ENCODE data around the gene BAX. TPM values are rescaled to one million over a fixed set of nuclear protein-coding genes. Genes with fewer than 3 reads are reported as not detected.

BAX gene
- polyA plus RNA-seq, 4 donors: 72.5 to 91.2 (median 79.4) TPM

DNA sequence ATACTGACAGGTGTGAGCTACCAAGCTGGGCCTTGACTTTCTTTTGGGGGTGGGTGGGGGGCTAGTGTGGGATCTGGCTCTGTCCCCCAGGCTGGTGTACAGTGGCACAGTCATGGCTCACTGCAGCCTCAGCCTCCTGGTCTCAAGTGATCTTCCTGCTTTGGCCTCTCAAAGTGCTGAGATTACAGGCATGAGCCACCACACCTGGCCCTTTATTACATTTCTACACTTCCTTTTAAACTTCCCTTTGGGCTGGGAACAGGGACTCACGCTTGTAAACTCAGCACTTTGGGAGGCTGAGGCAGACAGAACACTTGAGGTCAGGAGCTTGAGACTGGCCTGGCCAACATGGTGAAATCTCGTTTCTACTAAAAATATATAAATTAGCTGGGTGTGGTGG, 22.4 kb downstream of the BAX start:
- DNase-seq (ENCODE audit: low read depth in 4 of 4, low spot score in 3 of 4): no peak

DNA sequence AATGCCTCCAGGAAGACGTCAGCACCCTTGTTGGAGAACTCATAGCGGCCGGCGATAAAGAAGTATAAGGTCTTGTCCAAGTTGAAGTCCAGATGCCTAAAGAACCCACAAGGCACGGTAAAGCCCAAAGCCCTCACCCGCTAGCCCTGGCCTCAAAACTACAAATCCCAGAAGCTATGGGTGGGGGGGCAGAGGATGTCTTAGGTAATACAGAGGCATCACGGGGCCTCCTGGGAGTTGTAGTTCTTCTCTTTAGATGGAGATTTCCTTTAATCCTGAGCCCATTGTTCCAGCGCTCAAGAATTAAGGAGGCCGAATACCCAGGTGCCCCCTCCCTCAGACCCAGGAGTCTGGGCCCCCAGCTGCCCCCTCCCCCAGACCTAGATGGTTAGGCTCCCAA, 27.6 kb downstream of the BAX start:
- no peak for DNase-seq (ENCODE audit: low read depth in 4 of 4, low spot score in 3 of 4)

DNA sequence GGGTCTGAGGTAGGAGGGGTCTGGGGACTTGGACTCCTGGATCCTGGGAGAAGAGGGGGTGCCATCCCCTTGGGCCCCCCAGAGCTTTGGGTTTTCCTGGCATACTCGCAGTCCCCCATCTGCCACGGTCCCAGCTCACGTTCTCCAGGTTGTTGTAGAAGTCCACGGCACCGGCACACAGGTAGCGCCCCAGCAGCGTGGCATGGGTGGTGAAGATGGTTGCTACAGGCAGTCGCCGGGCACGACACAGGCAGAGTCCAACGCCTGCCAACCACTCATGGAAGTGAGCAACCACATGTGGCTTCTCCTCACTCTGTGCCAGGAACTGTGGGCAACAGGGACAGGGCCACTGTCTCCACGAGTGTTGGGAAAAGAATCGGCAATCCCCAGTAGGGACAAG, 31.0 kb downstream of the BAX start:
- DNase-seq (ENCODE audit: low read depth in 4 of 4, low spot score in 3 of 4): no peak

DNA sequence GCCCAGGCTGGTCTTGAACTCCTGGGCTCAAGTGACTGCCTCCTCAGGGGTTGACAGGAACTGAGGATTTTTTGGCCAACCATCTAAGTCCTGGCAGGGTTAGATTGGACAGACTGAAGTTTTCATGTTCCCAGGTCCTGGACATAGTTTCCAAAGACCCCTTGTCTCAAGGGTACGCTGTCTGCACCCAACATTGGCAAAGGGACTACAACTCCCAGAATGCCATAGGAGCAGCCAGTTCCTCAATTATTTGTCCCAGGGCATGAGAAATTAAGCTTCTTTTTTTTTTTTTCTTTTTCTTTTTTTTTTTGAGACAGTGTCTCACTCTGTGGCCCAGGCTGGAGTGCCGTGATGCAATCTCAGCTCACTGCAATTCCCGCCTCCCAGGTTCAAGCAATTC, 31.5 kb downstream of the BAX start:
- no peak for DNase-seq (ENCODE audit: low read depth in 4 of 4, low spot score in 3 of 4)

DNA sequence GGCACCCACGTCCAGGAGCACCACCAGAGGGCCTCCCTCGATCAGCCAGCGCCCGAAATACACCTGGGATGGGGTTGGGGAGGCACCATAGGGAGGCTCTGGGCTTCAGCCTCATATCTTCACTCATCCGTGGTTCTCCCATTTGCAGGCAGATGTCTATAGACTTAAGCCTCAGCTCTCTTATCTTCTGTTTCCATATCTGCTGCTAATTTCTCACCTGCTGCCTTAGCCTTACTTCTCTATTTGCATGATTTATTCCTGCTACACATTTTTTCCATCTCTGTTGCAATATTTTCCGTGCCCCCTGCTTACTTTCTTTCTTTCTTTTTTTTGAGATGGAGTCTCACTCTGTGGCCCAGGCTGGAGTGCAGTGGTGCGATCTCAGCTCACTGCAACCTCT, 32.6 kb downstream of the BAX start:
- no peak for DNase-seq (ENCODE audit: low read depth in 4 of 4, low spot score in 3 of 4)

DNA sequence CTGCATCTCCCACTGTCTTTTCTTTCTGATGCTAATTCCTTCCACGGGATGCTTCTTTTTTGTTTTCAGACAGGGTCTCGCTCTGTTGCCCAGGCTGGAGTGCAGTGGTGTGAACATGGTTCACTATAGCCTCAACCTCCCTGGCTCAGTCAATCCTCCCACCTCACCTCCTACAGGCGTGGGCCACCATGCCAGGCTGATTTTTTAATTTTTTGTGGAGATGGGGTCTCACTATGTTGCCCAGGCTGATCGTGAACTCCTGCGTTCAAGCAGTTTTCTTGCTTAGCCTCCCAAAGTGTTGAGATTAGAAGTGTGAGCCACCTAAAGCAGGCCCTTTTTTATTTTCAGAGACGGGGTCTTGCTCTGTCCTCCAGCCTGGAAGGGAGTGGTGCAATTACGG, 33.6 kb downstream of the BAX start:
- no peak for DNase-seq (ENCODE audit: low read depth in 4 of 4, low spot score in 3 of 4)

DNA sequence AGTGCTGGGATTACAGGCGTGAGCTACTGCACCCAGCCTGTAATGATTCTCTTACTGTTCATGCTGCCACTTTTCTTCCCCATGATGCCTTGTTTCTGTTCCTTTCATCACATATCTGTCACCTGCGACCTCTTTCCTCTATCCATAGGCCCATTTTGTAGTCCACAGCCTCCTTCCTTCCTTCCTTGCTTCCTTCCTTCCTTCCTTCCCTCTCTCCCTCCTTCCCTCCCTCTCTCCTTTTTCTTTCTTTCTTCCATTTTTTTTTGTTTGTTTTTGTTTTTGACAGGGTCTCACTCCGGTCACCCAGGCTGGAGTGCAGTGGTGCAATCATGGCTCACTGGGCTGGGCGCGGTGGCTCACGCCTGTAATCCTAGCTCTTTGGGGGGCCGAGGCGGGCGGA, 34.2 kb downstream of the BAX start:
- no peak for DNase-seq (ENCODE audit: low read depth in 4 of 4, low spot score in 3 of 4)

DNA sequence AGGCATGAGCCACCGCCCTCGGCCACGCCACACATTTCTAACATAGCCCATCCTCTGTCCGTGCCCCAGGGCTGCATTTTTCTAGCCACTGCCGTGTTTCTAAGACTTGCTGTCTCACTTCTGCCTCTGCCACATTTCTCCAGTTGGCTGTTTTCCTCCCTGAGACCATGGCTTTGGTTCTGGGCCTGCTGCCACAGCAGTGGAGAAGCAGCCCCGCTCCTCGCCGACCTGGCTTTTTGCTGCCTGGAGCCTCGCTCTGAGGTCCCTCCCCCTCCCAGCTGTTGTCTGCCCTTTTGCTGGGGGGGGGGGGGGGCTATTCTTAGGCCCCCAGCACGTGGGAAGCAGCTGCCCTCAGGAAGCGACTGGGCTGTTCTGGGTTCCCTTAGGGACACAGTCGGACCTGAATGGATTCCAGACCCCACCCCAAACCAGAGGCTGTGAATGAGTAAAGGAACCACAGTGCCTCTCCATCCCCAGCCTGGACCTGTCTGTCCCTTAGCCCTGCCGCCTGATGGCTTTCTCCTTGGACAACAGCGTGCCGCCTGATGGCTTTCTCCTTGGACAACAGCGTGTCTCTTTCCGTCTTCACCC, 35.1 kb downstream of the BAX start:
- no peak for DNase-seq (ENCODE audit: low read depth in 4 of 4, low spot score in 3 of 4)

DNA sequence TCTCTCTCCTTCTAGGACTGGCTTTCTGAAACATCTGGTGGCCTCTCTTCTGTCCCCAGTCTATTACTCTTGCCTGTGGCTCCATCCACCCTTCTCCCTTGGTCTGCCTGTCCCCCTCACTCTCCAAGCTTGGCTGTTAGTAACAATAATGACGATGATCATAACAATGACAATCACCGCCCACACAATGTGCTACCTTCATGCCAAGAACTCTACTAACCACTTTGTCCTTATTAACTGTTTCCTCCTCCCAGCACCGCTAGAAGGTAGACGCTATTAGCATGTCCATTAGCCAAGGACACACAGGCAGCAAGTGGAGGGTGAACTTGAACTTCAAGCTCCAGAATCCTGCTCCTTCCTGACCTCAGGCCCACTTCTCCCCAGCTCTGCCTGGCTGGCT, 35.7 kb downstream of the BAX start:
- DNase-seq (ENCODE audit: low read depth in 4 of 4, low spot score in 3 of 4): no peak

DNA sequence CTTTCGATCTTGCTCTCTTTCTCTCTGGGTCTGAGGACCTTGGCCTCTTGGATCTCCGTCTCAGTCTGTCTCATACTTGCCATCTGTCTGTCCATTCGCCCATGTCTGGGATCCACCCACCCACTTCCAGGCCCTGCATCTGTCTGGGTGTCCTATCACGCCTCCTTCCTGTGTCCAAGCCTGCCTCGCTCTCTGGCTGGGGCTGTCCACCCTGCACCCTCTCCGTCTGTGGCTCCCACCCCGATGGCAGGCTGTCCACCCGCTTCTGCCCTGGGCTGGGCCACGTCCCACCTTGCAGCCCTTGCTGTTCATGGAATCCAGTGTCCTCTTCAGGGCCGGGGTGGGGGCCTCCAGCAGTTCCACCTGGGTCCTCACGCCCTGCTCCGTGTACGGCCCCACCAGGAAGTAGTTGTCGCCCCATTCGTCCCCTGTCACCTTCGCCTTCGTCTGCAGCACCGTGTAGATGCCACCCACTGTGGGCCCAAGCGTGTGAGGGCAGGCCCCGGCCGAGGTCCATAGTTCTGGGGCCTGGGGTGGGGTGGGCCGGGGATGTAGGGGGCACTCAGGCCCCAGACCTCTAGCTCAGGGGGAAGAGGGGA, 36.4 kb downstream of the BAX start:
- no peak for DNase-seq (ENCODE audit: low read depth in 4 of 4, low spot score in 3 of 4)

DNA sequence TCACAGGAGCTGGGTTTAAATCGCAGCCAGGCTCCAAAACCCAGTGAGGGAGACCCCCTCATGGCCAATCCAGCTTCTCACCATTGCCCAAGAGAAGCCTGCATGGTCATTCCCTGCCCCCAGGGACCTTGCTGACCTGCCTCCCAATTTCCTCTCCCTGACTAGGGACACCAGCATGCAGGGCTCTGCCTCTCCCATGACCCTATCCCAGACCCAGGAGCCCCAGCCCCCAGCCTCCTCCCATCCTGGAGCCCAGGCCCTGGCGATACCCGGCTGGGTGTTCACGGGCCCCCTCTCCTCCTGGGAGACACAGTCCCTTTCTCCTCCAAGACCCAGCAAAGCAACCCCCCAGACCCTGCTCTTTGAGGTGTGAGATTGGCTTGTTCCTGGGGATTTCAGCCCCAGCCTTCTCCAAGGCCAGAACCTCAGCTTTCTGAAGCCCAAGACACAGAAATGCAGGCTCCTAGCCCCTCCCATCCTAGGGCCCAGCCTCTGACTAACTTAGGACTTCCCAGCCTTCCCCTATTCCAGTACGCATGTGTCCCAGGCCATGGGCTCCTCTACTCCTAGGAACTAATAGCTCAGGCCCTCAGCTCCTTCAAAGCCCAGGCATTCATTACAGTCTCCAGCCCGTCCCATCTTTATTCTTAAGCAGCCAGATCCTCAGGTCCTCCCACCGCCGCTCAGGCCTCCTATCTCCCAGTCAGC, 37.4 kb downstream of the BAX start:
- DNase-seq (ENCODE audit: low read depth in 4 of 4, low spot score in 3 of 4): no peak

DNA sequence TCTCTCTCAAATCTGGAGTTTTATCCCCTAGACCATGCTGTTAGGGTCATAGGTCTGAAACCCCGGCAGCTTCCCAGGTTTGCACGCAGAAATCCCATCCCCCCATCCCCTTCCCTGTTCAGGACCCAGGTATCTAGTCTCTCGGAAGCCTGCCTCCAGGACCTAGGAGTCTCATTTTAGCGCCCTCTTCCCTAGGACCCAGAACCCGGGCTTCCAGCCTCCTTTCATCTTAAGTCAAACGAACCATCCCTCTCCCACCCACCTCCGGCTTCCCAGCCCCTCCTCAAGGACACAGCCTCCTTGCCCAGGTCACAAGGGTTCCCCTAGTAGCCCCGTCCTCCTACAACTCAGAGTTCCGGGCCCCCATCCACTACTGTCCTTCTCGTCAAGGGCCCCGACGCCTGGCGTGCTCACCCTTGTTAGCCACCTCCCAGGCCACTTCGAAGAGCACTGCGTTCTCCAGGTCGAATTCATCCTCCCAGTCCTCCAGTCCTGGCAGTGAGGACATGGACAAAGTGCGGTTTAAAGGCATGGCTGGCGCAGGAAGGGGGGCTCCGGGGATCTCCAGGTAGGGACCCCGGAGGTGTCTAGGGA, 38.0 kb downstream of the BAX start:
- no peak for DNase-seq (ENCODE audit: low read depth in 4 of 4, low spot score in 3 of 4)

DNA sequence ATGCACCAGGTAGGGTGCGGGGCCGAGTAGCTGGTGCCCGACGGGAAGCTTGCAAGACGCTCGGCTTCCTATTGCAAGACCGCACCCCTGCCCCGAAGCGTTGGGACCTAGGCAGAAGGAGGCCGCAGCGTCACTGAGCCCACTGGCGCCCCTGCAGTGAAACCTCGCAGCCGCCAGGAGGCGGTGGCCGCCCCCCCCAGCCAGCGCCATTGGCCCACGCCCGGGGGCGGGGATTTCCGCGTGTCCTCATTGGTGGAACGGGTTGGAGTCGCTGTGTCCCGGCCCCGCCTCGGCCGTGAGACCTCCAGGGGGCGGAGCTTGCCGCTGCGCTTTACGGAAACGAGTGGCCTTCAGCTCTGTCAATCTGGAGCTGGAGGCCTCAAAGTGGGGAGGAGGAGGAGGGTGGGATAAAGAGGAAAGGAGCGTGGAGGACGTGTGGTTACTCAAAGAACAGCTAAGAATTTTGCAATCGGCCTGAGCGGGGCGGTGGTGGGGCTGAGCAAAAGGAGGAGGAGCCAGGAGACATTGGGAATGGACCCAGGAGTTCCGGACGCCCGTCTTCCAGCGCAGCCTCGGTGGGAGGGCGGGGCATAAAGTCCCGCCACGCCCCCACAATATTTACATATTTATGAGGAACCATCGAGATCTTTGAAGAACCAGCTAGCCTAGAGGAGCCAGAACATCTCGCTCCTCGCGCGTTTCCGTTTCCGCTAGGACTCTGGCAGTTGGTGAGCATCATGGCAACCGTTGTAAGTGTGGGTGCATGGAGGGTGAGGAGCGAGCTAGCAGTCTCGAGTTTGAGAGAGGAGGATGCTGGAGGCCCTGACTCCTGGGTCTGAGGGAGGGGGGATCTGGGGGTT, 38.7 kb downstream of the BAX start, which contains the start of the genes GYS1 and RUVBL2:
GYS1 (minus strand) TSS at position 135 of the 860 bp plus-strand sequence. CDS start 197 bp downstream, outside the sequence.
RUVBL2 (plus strand) TSS at position 713 of the 860 bp plus-strand sequence; CDS start at position 738, 25 bp downstream.
- DNase-seq (ENCODE audit: low read depth in 4 of 4, low spot score in 3 of 4): peak; percentile 99

DNA sequence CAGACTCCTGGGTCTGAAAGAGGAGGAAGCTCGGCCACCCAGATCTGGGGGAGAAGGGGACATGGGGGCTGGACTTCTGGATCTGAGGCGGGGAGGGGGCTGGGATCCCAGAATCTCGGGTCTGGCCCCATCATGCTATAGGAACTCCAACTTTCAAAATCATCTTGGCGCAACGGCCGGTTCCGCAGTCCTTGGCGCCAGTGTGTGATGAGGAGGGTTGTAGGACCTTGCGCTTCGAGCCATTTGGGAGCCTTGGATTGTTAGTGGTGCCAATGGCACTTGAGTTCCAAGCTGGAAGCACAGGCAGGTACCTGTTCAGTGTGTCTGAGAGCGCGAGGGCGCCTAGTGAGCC, 39.3 kb downstream of the BAX start:
- DNase-seq (ENCODE audit: low read depth in 4 of 4, low spot score in 3 of 4): no peak

DNA sequence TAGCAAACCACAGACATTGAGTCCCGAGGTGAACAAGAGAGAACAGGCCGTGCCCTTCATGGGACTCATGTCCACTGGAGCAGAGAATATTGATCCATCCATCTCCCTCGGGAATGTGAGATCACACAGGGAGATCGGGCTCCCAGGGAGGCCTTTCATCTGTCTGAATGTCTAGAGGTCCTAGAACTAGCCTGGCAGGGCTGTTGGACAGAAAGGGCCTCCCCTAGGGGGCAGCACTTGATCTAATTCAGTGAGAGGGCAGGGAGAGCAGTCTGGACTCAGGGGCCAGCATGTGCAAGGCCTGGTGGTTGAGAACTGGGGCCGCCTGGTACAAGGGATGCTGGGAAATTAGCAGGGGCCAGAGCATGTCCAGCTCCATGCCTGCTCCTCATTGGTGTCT, 43.3 kb downstream of the BAX start:
- DNase-seq (ENCODE audit: low read depth in 4 of 4, low spot score in 3 of 4): no peak

DNA sequence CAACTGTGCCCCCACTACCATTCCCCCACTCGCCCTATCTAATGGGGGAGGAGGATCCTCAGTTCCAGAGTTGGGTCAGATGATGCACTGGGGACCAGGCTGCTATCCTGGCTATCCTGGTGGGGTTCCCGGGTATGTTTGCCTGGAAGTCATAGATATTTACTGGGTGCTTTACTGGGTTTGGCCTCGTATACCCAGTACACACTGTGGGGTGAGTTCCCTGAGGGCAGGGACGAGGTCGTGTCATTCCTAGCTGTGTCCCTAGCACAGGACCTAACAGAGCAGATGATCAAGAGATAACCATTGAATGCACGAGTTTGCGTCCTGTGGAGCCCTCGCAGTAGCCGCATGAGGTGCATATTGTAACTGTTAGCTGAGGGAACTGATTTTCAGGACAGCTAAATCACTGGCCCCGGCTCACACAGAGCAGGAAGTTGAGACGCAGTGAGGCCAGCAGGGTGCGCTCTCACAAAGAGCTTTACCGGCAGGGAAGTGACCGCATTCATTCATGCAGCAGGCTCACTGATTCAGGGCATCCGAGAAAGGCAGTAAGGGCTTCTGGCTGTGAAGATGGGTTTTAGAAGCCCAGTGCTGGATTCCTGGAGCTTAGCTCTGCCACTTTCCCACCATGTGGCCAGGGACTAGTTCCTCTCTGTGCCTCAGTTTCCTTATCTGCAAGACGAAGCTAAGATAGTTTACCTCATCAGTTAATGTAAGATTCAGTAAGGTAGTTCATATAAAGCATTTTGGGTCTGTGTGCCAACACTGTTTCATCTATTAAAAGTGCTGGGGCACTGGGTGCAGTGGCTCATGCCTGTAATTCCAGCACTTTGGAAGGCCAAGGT, 45.0 kb downstream of the BAX start:
- DNase-seq (ENCODE audit: low read depth in 4 of 4, low spot score in 3 of 4): no peak

DNA sequence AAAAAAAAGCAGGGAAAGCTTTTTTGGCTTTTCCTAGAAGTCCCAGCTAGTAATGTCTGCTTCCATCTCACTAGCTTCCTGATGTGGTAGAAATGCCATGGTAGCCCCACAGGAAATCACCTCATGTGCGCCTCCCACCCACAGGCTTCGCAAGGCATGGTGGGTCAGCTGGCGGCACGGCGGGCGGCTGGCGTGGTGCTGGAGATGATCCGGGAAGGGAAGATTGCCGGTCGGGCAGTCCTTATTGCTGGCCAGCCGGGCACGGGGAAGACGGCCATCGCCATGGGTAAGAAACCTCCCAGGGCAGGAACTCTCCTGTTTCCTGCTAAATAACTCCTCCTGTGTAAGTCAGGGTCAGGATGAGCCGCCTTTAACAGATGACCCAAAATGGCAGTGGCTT, 49.5 kb downstream of the BAX start:
- DNase-seq (ENCODE audit: low read depth in 4 of 4, low spot score in 3 of 4): no peak

DNA sequence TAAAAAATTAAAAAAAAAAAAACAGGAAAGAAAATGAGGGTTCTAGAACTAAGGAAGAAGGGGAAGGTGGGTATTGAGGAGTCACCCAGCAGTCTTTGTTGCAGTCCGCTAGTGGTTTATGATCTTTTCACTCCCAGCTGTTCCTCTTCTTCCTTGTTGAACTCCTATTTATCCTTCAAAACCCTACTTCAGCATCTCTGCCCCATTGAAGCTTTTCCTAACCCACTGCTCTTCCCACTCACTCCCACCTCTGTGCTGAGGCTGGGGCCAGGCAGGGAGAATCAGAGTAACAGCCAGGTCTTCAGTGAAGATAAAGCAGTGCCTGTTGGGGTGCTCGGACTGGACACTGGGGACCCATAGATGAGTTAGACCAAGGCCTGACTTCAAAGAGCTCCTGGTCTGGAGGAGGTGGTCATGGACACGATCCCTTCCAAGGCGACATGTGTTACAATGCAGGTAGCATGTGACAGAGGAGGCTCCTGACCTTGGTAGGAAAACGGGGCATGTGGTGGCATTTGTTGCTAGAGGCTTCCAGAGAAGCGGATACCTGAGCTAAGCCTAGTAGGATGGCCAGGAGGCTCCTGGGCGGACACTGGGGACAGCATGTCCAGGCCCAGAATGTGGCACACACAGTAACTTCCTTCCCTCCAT, 50.4 kb downstream of the BAX start:
- no peak for DNase-seq (ENCODE audit: low read depth in 4 of 4, low spot score in 3 of 4)

DNA sequence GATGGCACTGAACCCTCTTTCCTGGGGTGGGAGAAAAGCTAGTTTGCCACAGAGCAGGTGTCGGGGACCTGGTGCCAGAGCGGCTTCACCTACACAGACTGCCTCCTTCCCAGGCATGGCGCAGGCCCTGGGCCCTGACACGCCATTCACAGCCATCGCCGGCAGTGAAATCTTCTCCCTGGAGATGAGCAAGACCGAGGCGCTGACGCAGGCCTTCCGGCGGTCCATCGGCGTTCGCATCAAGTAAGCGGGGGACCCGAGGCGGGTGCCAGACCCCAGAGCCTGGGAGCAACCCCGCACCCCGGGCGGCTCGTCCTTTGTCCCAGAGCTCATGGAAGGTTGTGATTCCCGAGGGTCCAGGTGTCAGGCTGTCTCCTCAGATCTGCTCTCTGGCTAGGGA, 52.2 kb downstream of the BAX start:
- no peak for DNase-seq (ENCODE audit: low read depth in 4 of 4, low spot score in 3 of 4)
